HepG2 (cell line): ENCODE data around the gene TRPC4AP. TPM values are rescaled to one million over a fixed set of nuclear protein-coding genes. Genes with fewer than 3 reads are reported as not detected.

ENCODE experiments used
- ARID2 ChIP-seq: sonication (generic); formaldehyde crosslinking; IDR thresholded peaks from 2 replicates; pipeline ENCODE4 v1.8.1; 2022; ENCODE audit warnings: mild to moderate bottlenecking, missing genetic modification reagents, borderline replicate concordance
- ATF1 ChIP-seq: IDR thresholded peaks from 2 replicates; pipeline ENCODE4 v1.6.1; 2016; ENCODE audit warnings: mild to moderate bottlenecking, control low read depth
- CHCHD3 ChIP-seq: sonication (generic); formaldehyde crosslinking; IDR thresholded peaks from 2 replicates; pipeline ENCODE4 v1.8.0; 2022; ENCODE audit warnings: mild to moderate bottlenecking, missing genetic modification reagents, moderate library complexity
- FLYWCH1 ChIP-seq: sonication (generic); formaldehyde crosslinking; IDR thresholded peaks from 2 replicates; pipeline ENCODE4 v1.8.1; 2023; ENCODE audit warnings: mild to moderate bottlenecking, missing genetic modification reagents
- GPN1 ChIP-seq: sonication (generic); formaldehyde crosslinking; IDR thresholded peaks from 2 replicates; pipeline ENCODE4 v1.5.1; 2020; ENCODE audit warnings: missing genetic modification reagents, borderline replicate concordance
- JDP2 ChIP-seq: sonication (generic); formaldehyde crosslinking; IDR thresholded peaks from 2 replicates; pipeline ENCODE4 v1.8.1; 2022; ENCODE audit warnings: missing genetic modification reagents, borderline replicate concordance
- KDM1A ChIP-seq: IDR thresholded peaks from 2 replicates; pipeline ENCODE4 v1.6.1; 2016; ENCODE audit warnings: missing compliant biosample characterization
- KLF16 ChIP-seq, 2 experiments: sonication (generic) in 1 of 2; formaldehyde crosslinking in 1 of 2; IDR thresholded peaks; 2 replicates each; pipeline versions ENCODE4 v1.6.1 to v1.8.0; 2016 to 2023; ENCODE audit warnings: missing genetic modification reagents in 2 of 2, missing compliant biosample characterization in 1 of 2
- MYC ChIP-seq: sonication (generic); formaldehyde crosslinking; IDR thresholded peaks from 2 replicates; pipeline ENCODE4 v1.9.0; 2021; ENCODE audit warnings: missing genetic modification reagents, borderline replicate concordance
- MYNN ChIP-seq: sonication (generic); formaldehyde crosslinking; IDR thresholded peaks from 2 replicates; pipeline ENCODE4 v1.4.0; 2020; ENCODE audit warnings: mild to moderate bottlenecking, low read depth, missing genetic modification reagents
- NCOA1 ChIP-seq: sonication (generic); formaldehyde crosslinking; IDR thresholded peaks from 2 replicates; pipeline ENCODE4 v1.9.0; 2021; ENCODE audit warnings: missing genetic modification reagents
- REL ChIP-seq: sonication (generic); formaldehyde crosslinking; conservative IDR thresholded peaks from 2 replicates; pipeline ENCODE4 v1.8.0; 2022; ENCODE audit warnings: mild to moderate bottlenecking, missing genetic modification reagents, moderate library complexity
- SP1 ChIP-seq, 2 experiments: fragments of 450-650 bp in 1 of 2; sonication (generic) in 1 of 2; formaldehyde crosslinking in 1 of 2; IDR thresholded peaks; 2 replicates each; pipeline versions ENCODE4 v1.4.0 to v1.6.1; 2016 to 2020; ENCODE audit warnings: missing genetic modification reagents in 1 of 2
- TBP ChIP-seq: sonication (generic); formaldehyde crosslinking; IDR thresholded peaks from 2 replicates; pipeline ENCODE4 v1.5.0; 2020; ENCODE audit warnings: missing genetic modification reagents
- TBX2 ChIP-seq: sonication (generic); formaldehyde crosslinking; IDR thresholded peaks from 2 replicates; pipeline ENCODE4 v1.5.0; 2020; ENCODE audit warnings: missing genetic modification reagents, mild to moderate bottlenecking, borderline replicate concordance
- ZFP36L1 ChIP-seq: sonication (generic); formaldehyde crosslinking; IDR thresholded peaks from 2 replicates; pipeline ENCODE4 v1.8.0; 2022; ENCODE audit warnings: mild to moderate bottlenecking, missing genetic modification reagents, moderate library complexity
- ZNF207 ChIP-seq: fragments of 450-650 bp; IDR thresholded peaks from 2 replicates; pipeline ENCODE4 v1.6.1; 2016; ENCODE audit warnings: antibody characterized with exemption, borderline replicate concordance
- ZNF562 ChIP-seq: sonication (generic); formaldehyde crosslinking; IDR thresholded peaks from 2 replicates; pipeline ENCODE4 v1.8.0; 2022; ENCODE audit warnings: missing genetic modification reagents, borderline replicate concordance
- polyA plus RNA-seq, 8 experiments: library from polyadenylated mRNA; depleted of rRNA in 3 of 8; stranded (reverse) in 7 of 8; unstranded in 1 of 8; fragments of >200 nt; fragmentation: Illumina TruSeq in 4 of 8; extraction: Trizol in 4 of 8; gene quantifications; 2 replicates each; pipeline versions ENCODE4 v1.2.1 to v1.2.3, GENCODE V29; 2011 to 2016; ENCODE audit warnings: low read depth in 4 of 8, missing spikeins in 1 of 8, mixed read lengths in 1 of 8; ENCODE audit not compliant: insufficient read depth in 1 of 8
- total RNA-seq, 5 experiments: library from RNA; depleted of rRNA; stranded (reverse); fragments of >200 nt; fragmentation: Illumina TruSeq; extraction: Trizol; gene quantifications; 2 replicates each; pipeline ENCODE4 v1.2.3, GENCODE V29; 2016; ENCODE audit warnings: low read depth in 1 of 5
- TF ChIP-seq, protein P1 (sequence below): sonication (generic); formaldehyde crosslinking; IDR thresholded peaks from 2 replicates; pipeline ENCODE4 v1.4.0; 2020; ENCODE audit warnings: missing genetic modification reagents, mild to moderate bottlenecking, borderline replicate concordance
- TF ChIP-seq, protein P2 (sequence below): sonication (generic); formaldehyde crosslinking; IDR thresholded peaks from 2 replicates; pipeline ENCODE4 v1.4.0; 2020; ENCODE audit warnings: missing genetic modification reagents, borderline replicate concordance
- TF ChIP-seq, protein P3 (sequence below): sonication (generic); formaldehyde crosslinking; IDR thresholded peaks from 2 replicates; pipeline ENCODE4 v1.8.0; 2022; ENCODE audit warnings: mild to moderate bottlenecking, missing genetic modification reagents, moderate library complexity
- TF ChIP-seq, protein P4 (sequence below): sonication (generic); formaldehyde crosslinking; IDR thresholded peaks from 2 replicates; pipeline ENCODE4 v1.5.0; 2020; ENCODE audit warnings: missing genetic modification reagents

TRPC4AP gene
- total and polyA plus RNA-seq, 2 of the 13 experiments (the other 11 are each of a cell fraction or from before 2014, with no cell fraction given), result 136 to 137 TPM

DNA sequence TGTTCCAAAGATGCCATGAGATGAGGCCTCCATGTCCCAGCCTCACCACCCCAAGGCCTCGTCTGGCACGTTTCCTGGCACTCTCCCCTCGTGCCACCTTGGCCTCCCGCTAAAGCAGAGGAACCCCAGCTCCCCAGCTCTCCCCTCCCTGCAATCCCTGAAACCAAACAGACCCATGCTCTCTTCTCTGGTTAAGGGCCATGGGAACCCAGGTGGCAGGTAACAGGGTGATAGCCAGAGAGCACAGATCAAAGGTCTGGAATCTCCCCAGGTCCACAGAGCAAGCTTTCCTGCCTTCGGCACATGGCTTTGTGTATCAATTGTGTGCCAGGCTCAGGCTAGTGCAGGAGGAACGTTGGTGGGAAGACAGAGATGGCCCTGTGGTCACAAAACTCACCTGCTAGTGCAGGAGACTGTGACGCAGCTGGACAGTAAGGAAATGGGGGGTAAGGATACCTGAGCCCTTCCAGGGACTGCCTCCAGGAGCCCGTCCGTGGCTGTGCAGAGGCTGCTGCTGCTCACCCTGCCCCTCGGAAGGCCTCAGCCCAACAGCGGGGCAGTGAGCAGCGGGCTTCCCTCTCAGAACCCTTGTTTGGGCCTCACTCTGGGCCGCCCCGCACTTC lies 98.0 kb downstream of the TRPC4AP start (continued):
- no peak for TF ChIP-seq TBP (CRISPR knock-in tag)
- no peak for TF ChIP-seq ZNF562 (CRISPR knock-in tag)
- TF ChIP-seq GPN1 (CRISPR knock-in tag), result no peak
- TF ChIP-seq SP1 (IDR thresholded peaks at IDR 0.05), result no peak
- TF ChIP-seq SP1 (CRISPR knock-in tag; IDR thresholded peaks at IDR 0.05), result no peak
- no peak for TF ChIP-seq ZNF207
- TF ChIP-seq, protein P1, sequence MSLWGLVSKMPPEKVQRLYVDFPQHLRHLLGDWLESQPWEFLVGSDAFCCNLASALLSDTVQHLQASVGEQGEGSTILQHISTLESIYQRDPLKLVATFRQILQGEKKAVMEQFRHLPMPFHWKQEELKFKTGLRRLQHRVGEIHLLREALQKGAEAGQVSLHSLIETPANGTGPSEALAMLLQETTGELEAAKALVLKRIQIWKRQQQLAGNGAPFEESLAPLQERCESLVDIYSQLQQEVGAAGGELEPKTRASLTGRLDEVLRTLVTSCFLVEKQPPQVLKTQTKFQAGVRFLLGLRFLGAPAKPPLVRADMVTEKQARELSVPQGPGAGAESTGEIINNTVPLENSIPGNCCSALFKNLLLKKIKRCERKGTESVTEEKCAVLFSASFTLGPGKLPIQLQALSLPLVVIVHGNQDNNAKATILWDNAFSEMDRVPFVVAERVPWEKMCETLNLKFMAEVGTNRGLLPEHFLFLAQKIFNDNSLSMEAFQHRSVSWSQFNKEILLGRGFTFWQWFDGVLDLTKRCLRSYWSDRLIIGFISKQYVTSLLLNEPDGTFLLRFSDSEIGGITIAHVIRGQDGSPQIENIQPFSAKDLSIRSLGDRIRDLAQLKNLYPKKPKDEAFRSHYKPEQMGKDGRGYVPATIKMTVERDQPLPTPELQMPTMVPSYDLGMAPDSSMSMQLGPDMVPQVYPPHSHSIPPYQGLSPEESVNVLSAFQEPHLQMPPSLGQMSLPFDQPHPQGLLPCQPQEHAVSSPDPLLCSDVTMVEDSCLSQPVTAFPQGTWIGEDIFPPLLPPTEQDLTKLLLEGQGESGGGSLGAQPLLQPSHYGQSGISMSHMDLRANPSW (CRISPR knock-in tag), result peak; percentile 73; the same call in 1 of the 2 replicates
- TF ChIP-seq FLYWCH1, result no peak
- TF ChIP-seq NCOA1 (CRISPR knock-in tag), result peak; percentile 96
- TF ChIP-seq ATF1 (CRISPR knock-in tag), result no peak
- TF ChIP-seq, protein P2, sequence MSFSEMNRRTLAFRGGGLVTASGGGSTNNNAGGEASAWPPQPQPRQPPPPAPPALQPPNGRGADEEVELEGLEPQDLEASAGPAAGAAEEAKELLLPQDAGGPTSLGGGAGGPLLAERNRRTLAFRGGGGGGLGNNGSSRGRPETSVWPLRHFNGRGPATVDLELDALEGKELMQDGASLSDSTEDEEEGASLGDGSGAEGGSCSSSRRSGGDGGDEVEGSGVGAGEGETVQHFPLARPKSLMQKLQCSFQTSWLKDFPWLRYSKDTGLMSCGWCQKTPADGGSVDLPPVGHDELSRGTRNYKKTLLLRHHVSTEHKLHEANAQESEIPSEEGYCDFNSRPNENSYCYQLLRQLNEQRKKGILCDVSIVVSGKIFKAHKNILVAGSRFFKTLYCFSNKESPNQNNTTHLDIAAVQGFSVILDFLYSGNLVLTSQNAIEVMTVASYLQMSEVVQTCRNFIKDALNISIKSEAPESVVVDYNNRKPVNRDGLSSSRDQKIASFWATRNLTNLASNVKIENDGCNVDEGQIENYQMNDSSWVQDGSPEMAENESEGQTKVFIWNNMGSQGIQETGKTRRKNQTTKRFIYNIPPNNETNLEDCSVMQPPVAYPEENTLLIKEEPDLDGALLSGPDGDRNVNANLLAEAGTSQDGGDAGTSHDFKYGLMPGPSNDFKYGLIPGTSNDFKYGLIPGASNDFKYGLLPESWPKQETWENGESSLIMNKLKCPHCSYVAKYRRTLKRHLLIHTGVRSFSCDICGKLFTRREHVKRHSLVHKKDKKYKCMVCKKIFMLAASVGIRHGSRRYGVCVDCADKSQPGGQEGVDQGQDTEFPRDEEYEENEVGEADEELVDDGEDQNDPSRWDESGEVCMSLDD (CRISPR knock-in tag), result no peak
- TF ChIP-seq ARID2, result no peak; the same call in 1 of the 2 replicates
- no peak for TF ChIP-seq MYNN (CRISPR knock-in tag)
- no peak for TF ChIP-seq KLF16 (CRISPR knock-in tag; IDR thresholded peaks at IDR 0.05)
- TF ChIP-seq ZFP36L1 (CRISPR knock-in tag), result no peak
- no peak for TF ChIP-seq CHCHD3
- TF ChIP-seq, protein P3, sequence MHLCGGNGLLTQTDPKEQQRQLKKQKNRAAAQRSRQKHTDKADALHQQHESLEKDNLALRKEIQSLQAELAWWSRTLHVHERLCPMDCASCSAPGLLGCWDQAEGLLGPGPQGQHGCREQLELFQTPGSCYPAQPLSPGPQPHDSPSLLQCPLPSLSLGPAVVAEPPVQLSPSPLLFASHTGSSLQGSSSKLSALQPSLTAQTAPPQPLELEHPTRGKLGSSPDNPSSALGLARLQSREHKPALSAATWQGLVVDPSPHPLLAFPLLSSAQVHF (CRISPR knock-in tag), result no peak
- no peak for TF ChIP-seq KDM1A (CRISPR knock-in tag)
- TF ChIP-seq JDP2 (CRISPR knock-in tag), result no peak
- TF ChIP-seq MYC (CRISPR knock-in tag), result peak; percentile 84; the same call in 1 of the 2 replicates
- TF ChIP-seq, protein P4, sequence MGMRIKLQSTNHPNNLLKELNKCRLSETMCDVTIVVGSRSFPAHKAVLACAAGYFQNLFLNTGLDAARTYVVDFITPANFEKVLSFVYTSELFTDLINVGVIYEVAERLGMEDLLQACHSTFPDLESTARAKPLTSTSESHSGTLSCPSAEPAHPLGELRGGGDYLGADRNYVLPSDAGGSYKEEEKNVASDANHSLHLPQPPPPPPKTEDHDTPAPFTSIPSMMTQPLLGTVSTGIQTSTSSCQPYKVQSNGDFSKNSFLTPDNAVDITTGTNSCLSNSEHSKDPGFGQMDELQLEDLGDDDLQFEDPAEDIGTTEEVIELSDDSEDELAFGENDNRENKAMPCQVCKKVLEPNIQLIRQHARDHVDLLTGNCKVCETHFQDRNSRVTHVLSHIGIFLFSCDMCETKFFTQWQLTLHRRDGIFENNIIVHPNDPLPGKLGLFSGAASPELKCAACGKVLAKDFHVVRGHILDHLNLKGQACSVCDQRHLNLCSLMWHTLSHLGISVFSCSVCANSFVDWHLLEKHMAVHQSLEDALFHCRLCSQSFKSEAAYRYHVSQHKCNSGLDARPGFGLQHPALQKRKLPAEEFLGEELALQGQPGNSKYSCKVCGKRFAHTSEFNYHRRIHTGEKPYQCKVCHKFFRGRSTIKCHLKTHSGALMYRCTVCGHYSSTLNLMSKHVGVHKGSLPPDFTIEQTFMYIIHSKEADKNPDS (CRISPR knock-in tag), result peak; percentile 69; the same call in 1 of the 2 replicates
- TF ChIP-seq TBX2 (CRISPR knock-in tag), result peak; percentile 49; the same call in 1 of the 2 replicates
- no peak for TF ChIP-seq REL (CRISPR knock-in tag)
